Osteocyte (in vitro differentiated cells): ENCODE measurements around the gene SUPT20H. TPM values are rescaled to one million over a fixed set of nuclear protein-coding genes. Genes with fewer than 3 reads are reported as not detected.

Experiments
- DNase-seq: peaks from one replicate; pipeline ENCODE4 v3.0.0; 2021; ENCODE audit warnings: mixed read lengths; ENCODE audit not compliant: unreplicated experiment; ENCODE audit errors: extremely low spot score
- H3K27ac Mint-ChIP-seq: one replicate; pipeline ENCODE4 v1.8.0; 2021; ENCODE audit warnings: mild to moderate bottlenecking, mixed read lengths; ENCODE audit not compliant: unreplicated experiment
- H3K27me3 Mint-ChIP-seq: one replicate; pipeline ENCODE4 v1.8.0; 2021; ENCODE audit warnings: mixed read lengths; ENCODE audit not compliant: unreplicated experiment
- H3K36me3 Mint-ChIP-seq: one replicate; pipeline ENCODE4 v1.8.0; 2021; ENCODE audit warnings: mixed read lengths; ENCODE audit not compliant: unreplicated experiment
- H3K4me1 Mint-ChIP-seq: one replicate; pipeline ENCODE4 v1.8.0; 2021; ENCODE audit warnings: mixed read lengths; ENCODE audit not compliant: unreplicated experiment
- H3K4me3 Mint-ChIP-seq: one replicate; pipeline ENCODE4 v1.8.0; 2021; ENCODE audit warnings: mild to moderate bottlenecking, moderate library complexity, mixed read lengths; ENCODE audit not compliant: unreplicated experiment
- H3K9me3 Mint-ChIP-seq: one replicate; pipeline ENCODE4 v1.8.0; 2021; ENCODE audit warnings: mixed read lengths; ENCODE audit not compliant: unreplicated experiment
- total RNA-seq: library from RNA; stranded (reverse); gene quantifications from 2 replicates; pipeline ENCODE4 v1.2.1, GENCODE V29; 2021
- TF ChIP-seq, protein P1 (sequence below): fragments of 200-600 bp; sonication (generic); IDR thresholded peaks from 2 replicates; pipeline ENCODE4 v1.5.0; 2021; ENCODE audit warnings: antibody characterized with exemption, mild to moderate bottlenecking, moderate library complexity

SUPT20H gene
- total RNA-seq, 1 donor from 2014 or later: 65.4 TPM

DNA sequence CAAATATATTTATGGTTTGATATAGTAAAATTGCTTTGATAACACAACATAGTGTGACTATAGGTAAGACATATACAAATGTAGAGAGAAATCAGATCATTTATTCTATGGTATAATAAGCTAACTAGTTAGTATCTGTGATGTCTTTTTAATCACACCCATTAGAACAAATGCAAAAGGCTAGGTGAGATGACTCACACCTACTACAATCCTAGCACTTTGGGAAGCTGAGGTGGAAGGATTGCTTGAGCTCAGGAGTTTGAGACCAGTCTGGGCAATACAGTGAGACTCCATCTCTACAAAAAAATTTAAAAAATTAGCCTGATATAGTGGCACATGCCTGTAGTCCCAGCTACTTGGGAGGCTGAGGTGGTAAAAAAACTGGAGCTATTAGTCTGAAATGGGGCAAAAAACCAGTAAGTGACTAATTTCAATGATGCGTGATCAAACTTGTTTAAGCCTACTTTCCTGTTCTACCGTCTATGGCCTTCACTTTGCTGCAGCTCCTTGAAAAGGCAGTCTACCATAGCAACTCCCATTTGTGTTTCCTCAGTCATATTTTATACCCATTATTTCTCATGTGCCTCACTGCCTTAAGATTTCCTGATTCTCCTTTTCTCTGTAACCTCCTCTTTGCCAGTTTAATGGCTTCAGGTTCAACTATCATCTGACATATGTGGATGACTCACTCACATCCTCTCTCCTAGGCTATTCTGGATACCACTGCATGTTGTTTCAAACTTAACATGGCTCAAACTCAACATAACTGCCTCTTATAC lies 72.8 kb downstream of the SUPT20H start:
- TF ChIP-seq, protein P1, sequence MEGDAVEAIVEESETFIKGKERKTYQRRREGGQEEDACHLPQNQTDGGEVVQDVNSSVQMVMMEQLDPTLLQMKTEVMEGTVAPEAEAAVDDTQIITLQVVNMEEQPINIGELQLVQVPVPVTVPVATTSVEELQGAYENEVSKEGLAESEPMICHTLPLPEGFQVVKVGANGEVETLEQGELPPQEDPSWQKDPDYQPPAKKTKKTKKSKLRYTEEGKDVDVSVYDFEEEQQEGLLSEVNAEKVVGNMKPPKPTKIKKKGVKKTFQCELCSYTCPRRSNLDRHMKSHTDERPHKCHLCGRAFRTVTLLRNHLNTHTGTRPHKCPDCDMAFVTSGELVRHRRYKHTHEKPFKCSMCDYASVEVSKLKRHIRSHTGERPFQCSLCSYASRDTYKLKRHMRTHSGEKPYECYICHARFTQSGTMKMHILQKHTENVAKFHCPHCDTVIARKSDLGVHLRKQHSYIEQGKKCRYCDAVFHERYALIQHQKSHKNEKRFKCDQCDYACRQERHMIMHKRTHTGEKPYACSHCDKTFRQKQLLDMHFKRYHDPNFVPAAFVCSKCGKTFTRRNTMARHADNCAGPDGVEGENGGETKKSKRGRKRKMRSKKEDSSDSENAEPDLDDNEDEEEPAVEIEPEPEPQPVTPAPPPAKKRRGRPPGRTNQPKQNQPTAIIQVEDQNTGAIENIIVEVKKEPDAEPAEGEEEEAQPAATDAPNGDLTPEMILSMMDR: no peak
- H3K9me3 Mint-ChIP-seq: no peaks in the 10 kb centered on the region
- H3K4me1 Mint-ChIP-seq: no peaks in the 10 kb centered on the region
- no peaks in the 10 kb centered on the region for H3K27me3 Mint-ChIP-seq
- DNase-seq: no peak
- no peak overlapping the region for H3K4me3 Mint-ChIP-seq
- H3K27ac Mint-ChIP-seq: no peak overlapping the region
- peaks cover 51% of the 10 kb centered on the region for H3K36me3 Mint-ChIP-seq

DNA sequence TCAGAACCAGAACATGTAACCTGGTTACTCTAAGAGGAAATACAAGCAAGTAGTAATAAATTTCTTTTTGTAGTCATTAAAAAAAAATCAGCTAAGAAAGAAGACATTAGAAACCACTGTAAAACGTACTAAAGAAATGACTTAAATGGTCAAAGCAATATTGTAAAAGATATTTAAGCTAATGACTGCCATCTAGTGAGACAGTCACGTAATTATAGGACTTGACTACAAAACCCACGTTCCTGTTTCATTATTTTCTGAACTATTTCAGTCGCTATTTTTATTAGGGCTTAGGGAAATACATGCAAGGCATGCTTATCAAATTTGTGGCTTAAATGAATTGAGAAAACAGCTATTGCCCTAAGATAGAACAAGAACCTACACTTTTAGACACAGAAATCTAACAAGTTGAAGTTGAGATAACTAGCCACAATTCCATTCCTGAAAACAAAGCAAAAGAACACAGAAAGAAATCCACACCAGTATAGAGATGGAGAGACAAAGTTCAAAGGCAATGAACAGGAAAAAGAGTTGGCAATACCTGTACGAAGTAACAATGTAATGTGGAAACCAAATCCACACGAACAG lies 78.2 kb downstream of the SUPT20H start:
- Mint-ChIP-seq H3K27me3 (no peaks in the 10 kb centered on the region), H3K4me3 (no peak overlapping the region), H3K27ac (no peak overlapping the region), H3K9me3 (no peaks in the 10 kb centered on the region), H3K36me3 (peaks cover 25% of the 10 kb centered on the region), H3K4me1 (peaks cover 2% of the 10 kb centered on the region)
- no peak for DNase-seq
- TF ChIP-seq, protein P1: peak; percentile 63

DNA sequence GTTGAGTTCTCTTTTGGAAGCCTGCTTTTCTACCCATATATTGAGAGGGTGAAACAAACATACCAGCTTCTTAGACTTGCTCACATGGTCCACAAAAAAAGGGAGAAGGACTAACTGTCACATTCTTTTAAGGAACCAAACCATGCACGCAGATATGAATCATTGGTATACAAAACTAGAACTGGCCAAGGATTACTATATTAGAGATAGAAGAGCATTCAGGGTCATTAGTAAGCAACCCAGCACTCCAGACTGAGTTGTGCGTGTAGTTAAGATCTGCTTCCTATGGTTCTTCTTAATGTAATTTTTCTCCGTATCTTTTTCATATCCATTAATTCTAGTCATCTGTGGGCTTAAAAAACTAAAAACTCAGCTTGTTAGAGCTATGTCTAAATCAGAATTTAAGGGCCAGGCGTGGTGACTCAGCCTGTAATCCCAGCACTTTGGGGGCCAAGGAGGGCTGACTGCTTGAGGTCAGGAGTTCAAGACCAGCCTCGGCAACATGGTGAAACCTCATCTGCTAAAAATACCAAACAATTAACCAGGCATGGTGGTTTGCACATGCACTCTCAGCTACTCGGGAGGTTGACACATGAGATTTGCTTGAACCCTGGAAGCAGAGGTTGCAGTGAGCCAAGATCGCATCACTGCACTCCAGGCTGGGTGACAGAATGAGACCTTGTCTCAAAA lies 80.0 kb downstream of the SUPT20H start:
- Mint-ChIP-seq H3K27me3 (no peaks in the 10 kb centered on the region), H3K36me3 (peaks cover 31% of the 10 kb centered on the region), H3K4me3 (no peak overlapping the region), H3K4me1 (peaks cover 2% of the 10 kb centered on the region), H3K27ac (no peak overlapping the region), H3K9me3 (peaks cover 4% of the 10 kb centered on the region)
- TF ChIP-seq, protein P1: no peak
- DNase-seq: no peak

DNA sequence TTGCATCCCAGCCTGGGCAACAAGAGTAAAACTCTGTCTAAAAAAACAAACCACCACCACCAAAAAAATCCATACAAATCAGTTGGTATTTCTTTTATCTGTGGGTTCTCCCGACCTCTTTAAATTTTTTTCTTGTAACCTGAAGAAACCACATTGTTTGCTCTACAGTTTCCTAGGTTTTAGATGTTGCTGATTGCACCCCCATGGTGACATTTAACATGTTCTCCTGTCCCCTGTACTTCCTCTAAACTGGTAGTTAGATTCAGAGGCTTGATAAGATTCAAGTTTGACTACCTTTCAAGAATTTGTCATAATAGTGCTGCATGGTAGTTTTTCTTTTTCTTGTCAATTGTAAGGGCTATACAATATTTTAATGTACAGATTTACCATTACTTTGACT lies 84.3 kb downstream of the SUPT20H start:
- Mint-ChIP-seq H3K27me3 (no peaks in the 10 kb centered on the region), H3K36me3 (peaks cover 45% of the 10 kb centered on the region), H3K4me3 (no peak overlapping the region), H3K4me1 (no peaks in the 10 kb centered on the region), H3K27ac (no peak overlapping the region), H3K9me3 (peaks cover 13% of the 10 kb centered on the region)
- no peak for DNase-seq
- TF ChIP-seq, protein P1: no peak
